GM12878 (cell line): ENCODE data around the gene ST13.

Experiments
- ESRRA ChIP-seq: IDR thresholded peaks from 2 replicates; pipeline ENCODE4 v1.6.1; 2012; ENCODE audit warnings: mild to moderate bottlenecking, low read length, improper control_type of control experiment
- GABPA ChIP-seq: IDR thresholded peaks from 2 replicates; pipeline ENCODE4 v1.6.1; 2014; ENCODE audit warnings: antibody characterized with exemption, low read depth, mild to moderate bottlenecking, inconsistent platforms
- JUNB ChIP-seq: IDR thresholded peaks from 2 replicates; pipeline ENCODE4 v1.6.1; 2016; ENCODE audit warnings: antibody characterized with exemption, mild to moderate bottlenecking
- POLR2A ChIP-seq: IDR thresholded peaks from 2 replicates; pipeline ENCODE4 v1.6.1; 2011; ENCODE audit warnings: low read depth, mild to moderate bottlenecking, low read length
- RAD21 ChIP-seq: IDR thresholded peaks from 2 replicates; pipeline ENCODE4 v1.6.1; 2011; ENCODE audit warnings: mild to moderate bottlenecking, low read depth, low read length, moderate library complexity; ENCODE audit not compliant: insufficient read depth
- TF ChIP-seq, protein P1 (sequence below), 3 experiments: IDR thresholded peaks in 2 of 3; conservative IDR thresholded peaks in 1 of 3; 2 replicates each; pipeline ENCODE4 v1.5.1; 2011; ENCODE audit warnings: low read depth in 3 of 3, low read length in 3 of 3, mild to moderate bottlenecking in 3 of 3, control low read depth in 2 of 3, moderate library complexity in 2 of 3, inconsistent platforms in 1 of 3, mixed read lengths in 1 of 3; ENCODE audit not compliant: control insufficient read depth in 2 of 3, insufficient read depth in 1 of 3; ENCODE audit errors: extremely low read depth in 1 of 3

DNA sequence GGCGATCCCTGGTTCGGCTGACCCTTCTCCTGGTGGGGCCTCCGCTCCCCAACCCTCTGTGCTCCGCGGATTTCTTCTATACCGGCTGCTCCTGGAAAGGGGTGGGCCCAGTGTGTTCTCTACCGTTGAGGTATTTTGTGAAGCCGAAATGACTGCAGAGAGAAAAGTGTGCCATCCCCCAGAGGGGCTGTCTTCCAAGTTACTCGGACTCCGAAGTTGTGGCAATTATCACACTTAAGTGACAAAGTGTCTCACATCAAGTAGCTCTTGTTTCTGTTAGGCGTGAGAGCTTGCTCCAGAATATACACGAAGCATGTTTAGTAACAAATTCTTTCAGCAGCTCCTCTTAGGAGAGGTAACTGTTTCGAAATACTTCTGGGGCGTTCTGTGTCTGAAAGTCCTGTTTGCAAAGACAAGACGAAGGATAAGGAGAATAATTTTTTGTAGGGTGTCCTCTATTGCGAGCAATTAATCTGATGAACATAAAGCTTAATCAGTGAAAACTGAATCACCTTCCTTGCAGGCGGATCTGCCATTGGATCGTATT is 943 bp upstream of the ST13 start:
- TF ChIP-seq ESRRA (no peak), JUNB (no peak), RAD21 (no peak), POLR2A (no peak), GABPA (no peak)
- TF ChIP-seq, protein P1, sequence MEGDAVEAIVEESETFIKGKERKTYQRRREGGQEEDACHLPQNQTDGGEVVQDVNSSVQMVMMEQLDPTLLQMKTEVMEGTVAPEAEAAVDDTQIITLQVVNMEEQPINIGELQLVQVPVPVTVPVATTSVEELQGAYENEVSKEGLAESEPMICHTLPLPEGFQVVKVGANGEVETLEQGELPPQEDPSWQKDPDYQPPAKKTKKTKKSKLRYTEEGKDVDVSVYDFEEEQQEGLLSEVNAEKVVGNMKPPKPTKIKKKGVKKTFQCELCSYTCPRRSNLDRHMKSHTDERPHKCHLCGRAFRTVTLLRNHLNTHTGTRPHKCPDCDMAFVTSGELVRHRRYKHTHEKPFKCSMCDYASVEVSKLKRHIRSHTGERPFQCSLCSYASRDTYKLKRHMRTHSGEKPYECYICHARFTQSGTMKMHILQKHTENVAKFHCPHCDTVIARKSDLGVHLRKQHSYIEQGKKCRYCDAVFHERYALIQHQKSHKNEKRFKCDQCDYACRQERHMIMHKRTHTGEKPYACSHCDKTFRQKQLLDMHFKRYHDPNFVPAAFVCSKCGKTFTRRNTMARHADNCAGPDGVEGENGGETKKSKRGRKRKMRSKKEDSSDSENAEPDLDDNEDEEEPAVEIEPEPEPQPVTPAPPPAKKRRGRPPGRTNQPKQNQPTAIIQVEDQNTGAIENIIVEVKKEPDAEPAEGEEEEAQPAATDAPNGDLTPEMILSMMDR (IDR thresholded peaks at IDR 0.05 in 2 of 3, conservative IDR thresholded peaks at IDR 0.05 in 1 of 3; ENCODE audit: control insufficient read depth in 2 of 3, extremely low read depth in 1 of 3, insufficient read depth in 1 of 3, low read depth in 3 of 3, low read length in 3 of 3), result no peak
